ENCODE results near the gene TASP1.
A peak's percentile ranks its signal among the peaks of the same experiment; 100 is the strongest.
"Not testable (repeated sequence)": the region's sequence is repeated elsewhere in the genome, so short reads cannot be mapped to it uniquely, and the experiment has no call there.

TASP1 gene

GRCh38 chr20:13648291-13649228 lies 9.8 kb upstream of the TASP1 start:
- no peak for DNase-seq

- no peak for DNase-seq
Measured at GRCh38 chr20:13644010-13644409, 5.3 kb upstream of the TASP1 start.

GRCh38 chr20:13639150-13639497 lies 392 bp upstream of the TASP1 start:
- DNase-seq, result no peak

GRCh38 chr20:13638162-13638495 lies 603 bp downstream of the TASP1 start:
- DNase-seq, result no peak

GRCh38 chr20:13632431-13632830 lies 6.3 kb downstream of the TASP1 start:
- DNase-seq, result no peak

GRCh38 chr20:13627525-13627924 lies 11.2 kb downstream of the TASP1 start:
- not testable (repeated sequence) for DNase-seq

- no peak for DNase-seq
Measured at GRCh38 chr20:13626724-13627123, 12.0 kb downstream of the TASP1 start.

GRCh38 chr20:13625304-13625979 lies 13.3 kb downstream of the TASP1 start:
- DNase-seq, result no peak

- DNase-seq, result not testable (repeated sequence)
Measured at GRCh38 chr20:13619415-13619814, 19.3 kb downstream of the TASP1 start.

GRCh38 chr20:13618456-13618855 lies 20.3 kb downstream of the TASP1 start:
- DNase-seq, result not testable (repeated sequence)

- DNase-seq, result not testable (repeated sequence)
Measured at GRCh38 chr20:13617585-13617984, 21.1 kb downstream of the TASP1 start.

GRCh38 chr20:13616713-13617112 lies 22.0 kb downstream of the TASP1 start:
- DNase-seq, result not testable (repeated sequence)

GRCh38 chr20:13613917-13614316 lies 24.8 kb downstream of the TASP1 start:
- no peak for DNase-seq

- no peak for DNase-seq
Measured at GRCh38 chr20:13611611-13612125, 27.1 kb downstream of the TASP1 start.

GRCh38 chr20:13610184-13610583 lies 28.5 kb downstream of the TASP1 start:
- DNase-seq, result peak; percentile 25

GRCh38 chr20:13608066-13608465 lies 30.7 kb downstream of the TASP1 start:
- DNase-seq, result no peak

GRCh38 chr20:13593423-13593822 lies 45.3 kb downstream of the TASP1 start:
- not testable (repeated sequence) for DNase-seq

GRCh38 chr20:13588049-13588448 lies 50.7 kb downstream of the TASP1 start:
- DNase-seq, result no peak

GRCh38 chr20:13587370-13587769 lies 51.4 kb downstream of the TASP1 start:
- no peak for DNase-seq

GRCh38 chr20:13586133-13586532 lies 52.6 kb downstream of the TASP1 start:
- DNase-seq, result no peak

GRCh38 chr20:13581451-13581850 lies 57.3 kb downstream of the TASP1 start:
- DNase-seq, result peak; percentile 1

GRCh38 chr20:13580707-13581106 lies 58.0 kb downstream of the TASP1 start:
- no peak for DNase-seq

GRCh38 chr20:13574071-13574470 lies 64.7 kb downstream of the TASP1 start:
- DNase-seq, result no peak

GRCh38 chr20:13571662-13572061 lies 67.1 kb downstream of the TASP1 start:
- no peak for DNase-seq

All from hematopoietic multipotent progenitor cell treated with erythropoietin and hydrocortisone succinate and interleukin-3 and kit ligand, for 8 days (in vitro differentiated cells).